Tongue (tissue), 2 donors: Measurements from ENCODE around the gene CHKB. TPM values are rescaled to one million over a fixed set of nuclear protein-coding genes. Genes with fewer than 3 reads are reported as not detected.
"Not testable (repeated sequence)": the region's sequence is repeated elsewhere in the genome, so short reads cannot be mapped to it uniquely, and the experiment has no call there.

Experiments
- DNase-seq: peaks from one replicate; pipeline ENCODE4 v3.0.0-alpha.2; 2015
- total RNA-seq: library from RNA; depleted of rRNA; stranded (reverse); fragments of >200 nt; gene quantifications from one replicate; pipeline ENCODE4 v1.2.3, GENCODE V29; 2014

Gene CHKB, protein sequence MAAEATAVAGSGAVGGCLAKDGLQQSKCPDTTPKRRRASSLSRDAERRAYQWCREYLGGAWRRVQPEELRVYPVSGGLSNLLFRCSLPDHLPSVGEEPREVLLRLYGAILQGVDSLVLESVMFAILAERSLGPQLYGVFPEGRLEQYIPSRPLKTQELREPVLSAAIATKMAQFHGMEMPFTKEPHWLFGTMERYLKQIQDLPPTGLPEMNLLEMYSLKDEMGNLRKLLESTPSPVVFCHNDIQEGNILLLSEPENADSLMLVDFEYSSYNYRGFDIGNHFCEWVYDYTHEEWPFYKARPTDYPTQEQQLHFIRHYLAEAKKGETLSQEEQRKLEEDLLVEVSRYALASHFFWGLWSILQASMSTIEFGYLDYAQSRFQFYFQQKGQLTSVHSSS
- total RNA-seq = 39.2 TPM

DNA sequence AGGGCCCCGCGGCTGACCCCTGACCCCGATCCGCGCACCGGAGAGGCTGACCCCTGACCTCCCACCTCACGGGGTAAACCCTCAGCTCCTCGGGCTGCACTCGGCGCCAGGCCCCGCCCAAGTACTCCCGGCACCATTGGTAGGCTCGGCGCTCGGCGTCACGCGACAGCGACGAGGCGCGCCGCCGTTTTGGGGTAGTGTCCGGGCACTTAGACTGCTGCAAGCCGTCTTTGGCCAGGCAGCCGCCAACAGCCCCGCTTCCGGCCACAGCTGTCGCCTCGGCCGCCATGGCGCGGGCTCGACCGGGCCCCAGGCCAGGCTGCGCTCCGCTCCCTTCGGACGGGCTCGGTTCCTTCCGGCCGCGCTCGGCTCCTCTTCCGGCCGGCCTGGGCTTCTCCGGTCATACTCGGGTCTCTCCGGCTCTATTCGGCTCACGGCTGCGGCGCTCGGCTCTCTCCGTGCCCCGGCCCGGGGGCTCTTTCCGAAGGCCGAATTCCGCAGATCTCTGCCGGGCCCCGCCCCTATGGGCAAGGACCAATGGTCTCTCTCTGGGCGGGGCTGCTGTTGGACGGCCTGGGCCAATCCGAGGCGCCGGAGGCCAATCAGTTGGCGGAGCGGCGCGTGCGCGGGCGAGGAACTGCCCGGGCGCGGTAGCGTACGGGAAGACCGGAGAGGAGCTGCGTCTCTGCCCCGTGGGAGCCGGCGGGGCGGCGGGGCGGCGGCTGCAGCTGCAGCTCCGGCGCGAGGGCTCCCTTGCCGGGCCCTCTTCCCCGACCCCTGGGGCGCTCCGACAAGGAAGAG is at the start of gene CHKB:
TSS of gene CHKB (minus strand) at position 357 of the 801 bp plus-strand sequence. CDS start at position 289, 68 bp downstream.
- DNase-seq = peak; percentile 99

DNA sequence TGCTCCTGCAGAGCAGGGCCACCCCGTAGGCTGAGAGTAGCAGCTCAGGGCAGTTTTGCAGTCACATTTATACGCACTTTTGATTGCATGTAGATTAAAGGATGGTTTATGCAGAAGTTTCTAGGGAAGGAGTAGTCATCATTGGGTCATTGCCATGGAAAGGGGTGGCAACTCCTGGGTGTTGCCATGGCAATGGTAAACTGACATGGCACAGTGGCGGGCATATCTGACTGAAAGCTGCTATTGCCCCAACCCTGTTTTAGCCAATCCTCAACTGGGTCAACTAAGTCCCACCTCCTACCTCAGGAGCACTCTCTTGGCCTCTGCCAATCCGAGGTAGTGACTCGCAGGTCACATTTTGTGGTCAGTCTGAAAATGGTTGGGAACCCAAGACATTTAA is 47.7 kb upstream of the CHKB start:
- DNase-seq = no peak

DNA sequence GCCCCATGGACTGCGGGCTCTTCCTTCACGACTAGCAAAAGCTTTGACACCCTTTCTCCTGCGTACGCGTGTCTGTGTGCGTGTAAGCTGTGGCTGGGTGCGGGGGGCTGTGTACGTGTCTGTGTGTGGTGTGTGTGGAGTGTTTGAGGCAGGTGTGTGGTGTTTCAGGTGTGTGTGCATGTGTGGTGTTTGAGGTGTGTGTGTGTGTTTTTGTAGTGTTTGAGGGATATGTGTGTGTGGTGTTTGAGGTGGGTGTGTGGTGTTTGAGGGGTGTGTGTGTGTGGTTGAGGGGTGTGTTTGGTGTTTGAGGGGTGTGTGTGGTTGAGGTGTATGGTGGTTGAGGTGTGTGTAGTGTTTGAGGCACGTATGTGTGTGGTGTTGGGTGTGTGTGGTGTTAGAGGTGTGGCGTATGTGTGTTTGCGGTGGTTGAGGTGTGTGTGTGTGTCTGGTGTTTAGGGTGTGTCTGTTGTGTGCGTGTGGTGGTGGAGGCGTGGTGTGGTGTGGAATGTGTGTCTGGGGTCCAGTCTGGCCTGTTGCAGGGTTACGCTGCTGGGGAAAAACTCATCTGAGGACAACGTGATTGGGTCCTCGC is 46.0 kb upstream of the CHKB start:
- no peak for DNase-seq

DNA sequence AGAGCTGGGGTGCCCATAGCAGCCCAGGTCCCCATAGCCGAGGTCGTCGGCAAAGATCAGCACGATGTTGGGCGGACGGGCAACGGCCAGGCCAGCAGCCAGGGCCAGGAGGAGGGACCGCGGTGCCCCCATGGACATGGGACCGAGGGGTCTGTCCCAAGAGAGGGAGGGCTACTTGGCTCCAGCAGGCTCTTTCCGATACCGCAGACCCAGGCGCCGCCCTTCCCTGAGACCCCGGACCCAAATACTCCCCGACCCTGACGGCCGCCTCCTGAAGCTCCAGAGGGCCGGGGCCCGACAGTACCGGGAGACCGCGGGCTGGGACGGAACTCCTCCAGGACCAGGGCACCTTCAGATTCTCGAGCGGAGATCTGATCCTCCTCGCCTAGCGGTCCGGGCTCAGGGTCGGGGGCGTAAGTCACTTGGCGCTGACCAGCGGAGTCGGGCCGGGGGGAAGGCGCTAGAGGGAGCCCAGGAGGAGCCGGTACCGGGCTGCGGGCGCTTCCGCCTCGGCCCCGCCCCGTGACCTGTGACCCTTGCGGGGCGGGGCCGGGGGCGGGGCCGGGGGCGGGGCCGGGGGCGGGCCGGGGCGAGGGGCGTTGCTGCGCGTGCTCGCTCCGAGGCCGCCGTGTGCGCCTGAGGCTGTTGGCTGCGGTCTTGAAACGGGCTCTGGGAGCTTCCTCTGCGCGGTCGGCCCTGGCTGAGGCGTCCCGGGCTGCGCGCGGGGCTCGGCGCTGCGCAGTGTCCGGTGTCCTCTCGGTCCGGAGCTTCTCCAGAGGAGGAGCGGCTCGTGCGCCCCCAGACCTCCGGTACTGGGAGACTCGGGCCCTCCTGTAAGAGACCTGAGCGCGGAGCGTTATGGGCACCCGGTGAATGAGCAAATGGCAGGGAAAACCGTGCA is 45.2 kb upstream of the CHKB start, which contains the start of gene ARSA:
TSS of gene ARSA (minus strand) at position 511 of the 901 bp plus-strand sequence. CDS start at position 138, 373 bp downstream.
- peak; percentile 91 for DNase-seq

DNA sequence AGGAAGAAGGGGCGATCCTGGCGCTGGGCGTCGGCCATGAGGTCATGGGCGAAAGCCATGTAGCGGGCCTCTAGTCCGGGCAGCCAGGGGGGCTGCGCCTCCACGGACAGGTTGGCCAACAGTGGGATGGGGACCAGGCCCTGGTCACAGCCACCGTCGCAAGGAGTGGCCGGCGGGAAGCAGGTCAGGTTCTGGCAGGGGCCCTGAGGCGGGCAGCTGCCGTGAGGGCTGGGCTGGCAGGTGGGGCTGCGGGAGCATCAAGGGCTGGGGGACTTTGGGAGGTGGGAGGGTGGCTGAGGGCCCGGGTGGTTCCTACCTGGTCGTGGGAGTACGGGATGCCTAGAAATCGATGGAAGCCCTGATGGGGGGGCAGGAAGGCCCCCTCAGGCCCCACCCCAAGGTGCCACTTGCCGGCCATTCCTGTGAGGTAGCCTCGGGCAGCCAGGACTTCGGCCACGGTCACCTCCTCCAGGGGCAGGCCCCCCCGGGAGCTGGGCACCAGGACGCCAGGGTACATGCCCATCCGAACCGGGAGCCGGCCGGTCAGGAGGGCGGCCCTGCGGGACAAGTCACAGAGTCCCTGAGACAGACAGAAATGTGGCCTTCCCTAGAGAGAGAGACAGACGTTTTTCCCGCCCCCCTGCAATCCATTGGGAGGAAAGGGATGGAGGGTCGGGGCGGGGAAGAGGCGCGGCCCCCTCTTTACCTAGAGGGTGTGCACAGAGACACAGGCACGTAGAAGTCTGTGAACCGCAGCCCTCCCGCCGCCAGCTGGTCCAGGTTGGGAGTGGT is 44.4 kb upstream of the CHKB start:
- no peak for DNase-seq

DNA sequence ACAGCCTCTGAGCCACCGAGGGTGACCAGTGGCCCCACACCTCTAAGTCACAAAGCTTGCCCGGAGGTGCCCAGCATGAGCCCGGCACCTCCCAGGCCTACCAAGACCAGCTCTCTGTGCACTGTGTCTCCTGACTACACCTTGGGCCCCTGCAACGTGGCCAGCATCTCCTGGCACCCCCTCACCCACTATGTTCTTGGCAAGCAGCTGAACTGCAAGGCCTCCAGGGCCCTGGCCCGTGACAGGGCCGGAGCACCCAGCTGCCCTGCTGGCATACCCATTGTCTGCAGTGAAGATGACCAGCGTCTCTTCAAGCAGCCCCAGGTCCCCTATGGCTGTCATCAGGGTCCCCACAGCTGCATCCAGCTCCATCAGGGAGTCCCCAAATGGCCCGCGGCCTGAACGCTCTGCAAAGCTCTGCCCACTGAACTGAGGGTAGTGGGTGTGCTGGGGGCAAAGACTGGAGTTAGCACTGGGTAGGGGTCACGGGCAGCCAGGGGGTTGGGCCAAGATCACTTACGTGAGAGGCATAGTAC is 43.7 kb upstream of the CHKB start:
- no peak for DNase-seq

DNA sequence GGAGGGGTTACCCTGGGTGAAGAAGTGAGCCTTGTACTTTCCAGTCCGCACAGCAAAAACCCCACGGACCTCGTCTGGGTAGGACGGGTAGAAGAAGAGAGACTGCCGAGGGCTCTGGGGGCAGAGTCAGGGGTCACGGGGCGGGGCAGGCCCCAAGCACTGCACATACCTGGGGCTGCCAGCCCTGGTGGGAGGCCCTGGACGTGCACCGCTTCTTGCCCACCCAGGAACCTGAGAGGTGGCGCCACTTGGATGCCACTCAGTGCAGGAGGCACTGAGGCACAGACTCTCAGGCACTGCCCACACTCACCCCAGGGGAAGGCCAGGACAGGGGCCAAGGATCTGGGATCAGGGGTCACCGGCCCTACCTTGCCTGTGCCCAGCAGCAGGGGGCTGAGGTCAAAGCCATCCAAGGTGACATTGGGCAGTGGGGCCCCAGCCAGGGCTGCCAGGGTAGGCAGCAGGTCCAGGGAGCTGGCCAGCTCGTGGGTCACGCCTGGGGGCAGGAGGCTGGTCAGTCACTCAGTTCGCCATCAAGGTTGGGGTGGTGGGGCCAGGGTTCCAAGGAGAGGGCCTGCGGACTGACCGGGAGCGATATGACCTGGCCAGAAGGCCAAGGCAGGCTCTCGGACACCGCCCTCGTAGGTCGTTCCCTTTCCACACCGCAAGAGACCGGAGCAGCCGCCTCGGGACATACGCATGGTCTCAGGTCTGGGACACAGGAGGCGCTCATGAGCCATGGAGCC is 43.1 kb upstream of the CHKB start:
- no peak for DNase-seq

DNA sequence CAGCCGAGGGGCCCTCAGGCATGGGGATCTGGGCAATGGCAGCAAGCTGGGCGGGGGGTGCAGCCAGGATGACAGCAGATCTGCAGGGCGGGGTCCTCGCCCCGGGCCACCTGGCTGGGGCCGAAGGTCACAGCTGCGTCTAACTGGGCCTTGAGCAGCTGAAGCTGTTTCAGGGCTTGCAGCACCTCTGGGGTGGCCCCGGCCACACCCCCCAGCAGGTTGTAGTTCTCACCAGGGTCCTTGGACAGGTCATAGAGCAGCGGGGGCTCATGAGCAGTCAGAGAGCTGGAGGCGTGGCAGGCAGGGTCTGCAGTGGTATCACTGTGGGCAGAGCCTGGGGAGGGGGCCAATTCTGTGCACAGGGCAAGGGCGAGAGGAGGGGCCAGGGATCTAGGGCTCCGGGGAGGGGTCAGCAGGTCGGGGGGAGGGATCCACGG is 42.5 kb upstream of the CHKB start:
- no peak for DNase-seq

DNA sequence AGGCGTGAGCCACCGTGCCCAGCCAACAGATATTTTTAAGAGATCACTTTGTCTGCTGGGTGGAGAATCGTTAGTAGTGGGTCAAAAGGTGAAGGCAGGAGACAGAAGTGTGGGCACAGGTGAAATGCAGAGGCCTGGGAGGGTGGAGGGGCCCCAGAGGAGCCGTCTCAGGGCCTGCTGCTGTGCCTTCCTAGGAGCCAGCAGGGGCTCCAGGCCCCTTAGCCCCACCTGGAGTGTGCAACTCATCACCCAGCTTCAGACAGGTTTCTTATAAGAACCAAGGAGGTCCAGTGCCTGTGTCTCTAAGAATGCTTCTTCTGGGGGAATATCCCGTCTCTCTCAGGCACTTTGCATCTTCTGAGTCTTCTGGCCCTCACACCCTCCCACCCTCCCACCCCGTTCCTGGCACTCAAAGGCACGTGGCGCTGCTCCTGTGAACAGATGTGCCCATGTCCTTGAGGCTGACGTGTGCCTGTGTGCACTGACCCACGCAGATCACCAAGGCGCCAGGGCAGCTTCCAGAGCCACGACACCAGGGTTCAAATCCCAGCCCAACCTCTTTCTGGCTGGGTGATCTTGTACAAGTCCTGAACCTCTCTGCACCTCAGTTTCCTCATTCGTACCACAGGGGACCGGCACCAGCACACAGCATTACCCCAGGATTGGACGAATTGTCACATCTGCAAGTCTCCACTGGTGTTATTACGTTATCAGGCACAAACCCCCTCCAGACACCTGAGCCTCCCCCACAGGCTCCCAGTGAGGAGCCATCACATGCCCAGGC is 41.9 kb upstream of the CHKB start:
- DNase-seq = no peak

DNA sequence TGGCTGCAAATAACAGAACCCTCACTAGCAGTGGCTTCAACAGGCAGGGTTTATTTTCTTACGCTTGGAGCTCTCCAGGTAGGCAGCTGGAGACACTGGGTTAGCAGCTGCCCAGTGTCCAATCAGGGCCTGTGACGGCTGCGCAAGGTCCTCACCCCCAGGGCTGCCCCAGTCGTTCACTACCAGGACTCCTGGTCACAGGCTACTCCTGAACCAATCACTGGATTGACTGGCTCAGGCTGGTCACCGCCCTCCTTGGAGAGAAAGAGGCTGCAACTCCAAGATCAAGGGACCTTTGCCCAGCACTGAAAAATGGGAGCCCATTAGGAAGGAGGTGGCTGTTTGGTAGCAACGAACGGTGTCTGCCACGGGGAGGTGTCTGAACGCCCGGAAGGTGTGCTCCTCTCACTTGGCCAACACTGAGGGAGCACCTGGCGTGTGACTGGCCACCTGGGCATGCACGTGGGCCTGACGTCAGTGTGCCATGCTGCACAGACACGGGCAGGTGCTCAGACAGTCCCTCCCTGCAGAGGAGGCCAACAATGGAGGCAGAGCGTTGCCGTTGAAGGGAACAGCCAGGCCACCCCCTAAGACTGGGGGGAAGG is 40.2 kb upstream of the CHKB start:
- no peak for DNase-seq

DNA sequence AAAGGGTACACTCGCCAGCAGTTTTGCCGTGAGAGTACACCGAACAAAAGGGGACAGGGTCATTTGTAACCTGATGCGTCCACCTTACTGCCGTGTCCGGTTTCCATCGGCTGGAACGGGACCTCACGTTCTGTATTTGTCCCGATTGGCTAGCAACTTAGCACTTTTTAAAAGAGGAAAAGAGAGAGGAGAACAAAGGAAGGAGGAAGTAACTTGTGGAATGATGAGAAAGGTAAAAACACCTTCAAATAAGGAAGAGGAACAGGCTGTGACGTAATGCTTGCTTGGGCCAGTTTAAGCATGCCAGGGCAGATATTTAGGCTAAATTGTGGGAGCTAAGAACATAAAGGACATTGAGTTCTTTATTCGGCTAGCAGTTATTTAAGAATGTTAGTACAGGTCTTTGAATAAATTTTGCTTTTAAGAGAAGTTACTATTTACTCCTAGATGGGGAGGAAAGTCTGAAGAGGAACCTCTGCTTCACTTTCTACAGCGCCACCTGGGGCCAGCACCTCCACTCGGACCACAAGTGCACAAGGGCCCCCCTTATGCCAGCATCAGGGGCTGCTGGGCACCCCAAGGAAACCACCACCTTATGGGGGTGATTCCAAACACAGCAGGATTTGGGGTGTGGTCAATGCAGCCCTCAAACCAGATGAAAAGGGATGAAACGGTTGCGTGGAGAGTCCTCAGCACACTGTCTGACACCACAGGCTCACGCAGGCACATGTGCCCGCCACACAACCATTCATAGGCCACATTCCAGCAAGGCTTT is 39.5 kb upstream of the CHKB start:
- DNase-seq = no peak

DNA sequence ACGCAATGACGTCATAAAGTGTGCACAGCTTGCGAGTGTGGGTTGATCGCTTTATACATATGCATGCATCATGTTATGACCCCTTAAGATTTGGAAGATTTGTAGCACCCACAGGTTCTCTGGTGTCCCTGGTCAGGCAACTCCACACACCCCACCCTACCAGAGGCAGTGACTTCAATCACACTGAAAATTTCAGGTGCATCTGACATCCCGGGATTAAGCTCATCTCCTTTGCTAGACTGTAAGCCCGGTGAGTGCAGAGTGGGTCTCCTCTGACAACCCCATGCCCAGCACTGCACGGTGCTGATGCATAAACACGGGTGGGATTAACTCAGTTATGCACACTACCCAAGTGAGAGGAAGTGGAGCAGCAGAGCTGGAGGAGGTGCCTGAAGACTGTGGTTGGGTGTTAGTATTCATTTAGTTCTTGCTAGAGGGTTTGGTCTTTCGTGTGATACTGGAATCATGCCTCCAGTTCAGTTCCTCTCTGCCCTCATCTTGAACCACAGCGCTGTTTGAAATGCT is 38.8 kb upstream of the CHKB start:
- no peak for DNase-seq

DNA sequence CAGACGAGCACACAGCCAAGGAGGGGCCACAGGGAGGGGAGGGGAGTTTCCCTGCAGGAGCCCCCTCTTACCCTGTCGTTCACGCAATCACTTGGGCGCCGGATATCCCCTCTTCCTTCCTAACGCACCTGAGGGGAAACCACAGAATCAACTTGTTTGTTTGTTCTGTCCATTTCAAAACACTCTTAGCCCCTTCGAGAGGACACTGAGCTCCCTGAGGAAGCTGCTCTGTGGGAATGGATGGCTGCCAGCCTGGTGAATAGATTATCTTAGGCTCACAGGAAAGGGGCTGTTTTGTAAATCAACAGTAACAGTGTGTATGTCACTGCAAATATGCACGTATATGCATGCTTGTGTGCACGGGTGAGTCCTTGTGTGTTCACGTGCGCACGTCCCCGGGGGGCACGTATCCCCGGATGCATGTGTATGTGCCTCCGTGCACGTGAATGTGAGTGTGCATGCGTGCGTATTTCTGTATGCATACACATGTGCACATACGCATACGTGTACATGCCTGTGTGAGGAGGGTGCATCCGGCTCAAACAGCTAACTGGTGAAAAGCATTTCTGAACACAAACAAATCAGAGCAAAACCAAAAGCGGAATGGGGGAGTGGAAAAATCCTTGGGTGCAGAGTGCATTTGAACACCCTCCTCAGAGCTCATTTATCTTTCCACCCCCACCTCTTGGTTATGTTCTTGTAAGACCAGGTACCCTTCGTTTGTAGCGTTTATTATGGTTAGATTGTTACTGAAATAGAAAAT is 38.1 kb upstream of the CHKB start:
- no peak for DNase-seq

DNA sequence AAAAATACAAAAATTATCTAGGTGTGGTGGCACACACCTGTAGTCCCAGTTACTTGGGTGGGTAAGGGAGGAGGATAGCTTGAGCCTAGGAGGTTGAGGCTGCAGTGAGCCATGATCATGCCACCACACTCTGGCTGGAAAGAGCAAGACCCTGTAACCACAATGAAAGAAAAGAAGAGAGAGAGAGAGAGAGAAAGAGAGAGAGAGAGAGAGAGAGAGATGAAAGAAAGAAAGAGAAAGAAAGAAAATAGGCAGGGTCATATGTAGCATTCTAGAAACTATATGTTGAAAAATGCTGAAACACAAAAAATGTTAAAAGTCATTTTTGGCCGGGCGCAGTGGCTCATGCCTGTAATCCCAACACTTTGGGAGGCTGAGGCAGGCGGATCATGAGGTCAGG is 31.6 kb upstream of the CHKB start:
- DNase-seq = not testable (repeated sequence)

DNA sequence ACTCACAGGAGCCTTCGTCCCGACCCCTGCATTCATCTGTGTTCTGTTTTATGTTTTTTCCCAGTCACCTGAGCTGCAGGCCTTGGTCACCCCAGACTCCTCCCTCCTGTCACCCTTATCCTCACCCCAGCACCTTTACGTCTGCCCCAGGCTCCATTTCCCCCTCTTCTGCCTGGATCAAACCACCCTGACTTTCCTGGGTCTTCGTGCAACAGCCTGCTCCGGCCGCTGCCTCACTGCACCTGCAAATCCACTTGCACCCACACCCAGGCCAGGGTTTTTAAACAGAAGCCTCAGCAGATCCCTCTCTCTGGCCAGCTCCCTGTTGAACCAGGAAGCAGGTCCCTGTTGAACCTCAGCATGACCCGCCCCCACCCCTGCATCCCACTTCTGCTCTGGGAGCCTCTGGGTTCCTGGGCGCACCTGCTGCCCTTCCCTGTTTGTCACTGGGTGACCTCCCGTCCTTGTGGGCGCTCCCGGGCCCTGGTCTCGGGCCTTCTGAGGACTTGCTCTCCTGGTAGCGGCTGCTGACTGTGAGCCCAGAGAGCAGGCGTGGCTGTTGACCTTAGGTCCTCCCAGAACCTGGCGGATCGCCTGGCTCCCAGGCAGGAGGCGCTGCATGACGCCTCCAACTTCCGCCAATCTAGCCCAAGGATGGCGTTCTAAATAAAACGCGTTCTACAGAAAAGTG is 30.8 kb upstream of the CHKB start:
- DNase-seq = no peak
